Hepatocyte (in vitro differentiated cells): Measurements from ENCODE around the gene ATP1A4.

Experiments
- EZH2 ChIP-seq: fragments of 200-600 bp; sonication (generic); IDR thresholded peaks from 2 replicates; pipeline ENCODE4 v1.6.1; 2016; ENCODE audit warnings: antibody characterized with exemption, mild to moderate bottlenecking, borderline replicate concordance
- EZH2phosphoT487 ChIP-seq: fragments of 200-600 bp; sonication (generic); IDR thresholded peaks from one replicate; pipeline ENCODE4 v1.6.1; 2018; ENCODE audit warnings: antibody characterized with exemption, mild to moderate bottlenecking, low read depth, moderate library complexity; ENCODE audit not compliant: unreplicated experiment, severe bottlenecking
- TF ChIP-seq, protein P1 (sequence below): fragments of 200-600 bp; sonication (generic); IDR thresholded peaks from 2 replicates; pipeline ENCODE4 v1.5.1; 2016; ENCODE audit warnings: antibody characterized with exemption, mild to moderate bottlenecking; ENCODE audit not compliant: poor library complexity

DNA sequence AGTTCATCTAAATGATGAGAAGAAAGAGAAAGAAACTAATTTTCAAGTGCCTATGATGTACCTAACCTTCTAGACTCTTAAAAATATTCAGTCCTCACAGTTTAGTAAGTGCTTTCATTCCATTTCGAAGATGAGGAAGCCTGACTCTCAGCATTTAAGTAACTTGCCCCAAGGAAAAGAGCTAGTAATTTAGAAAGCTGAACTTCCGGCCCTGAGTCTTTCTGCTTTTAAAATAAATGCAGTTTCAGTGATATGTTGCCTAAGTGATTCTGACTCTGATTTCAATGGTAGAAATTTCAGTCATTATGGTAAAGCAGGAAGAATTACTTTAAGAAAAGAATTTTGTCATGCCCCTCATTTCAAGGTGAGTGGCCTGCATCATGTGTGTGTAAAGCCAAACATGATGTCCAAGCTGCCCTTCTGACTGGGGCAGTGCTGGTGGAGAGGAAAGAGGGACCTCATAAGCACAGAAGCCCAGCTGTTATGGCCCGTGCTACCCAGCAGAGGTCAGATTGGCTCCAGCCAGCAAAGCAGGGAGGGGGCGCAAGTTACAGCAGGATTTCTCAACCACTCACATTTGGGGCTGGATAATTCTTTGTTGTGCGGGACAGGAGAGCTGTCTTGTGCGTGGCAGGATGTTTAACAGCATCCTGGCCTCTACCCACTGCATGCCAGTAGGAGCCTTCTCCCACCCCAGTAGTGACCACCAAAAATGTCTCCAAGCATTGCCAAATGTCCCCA, 10.7 kb downstream of the ATP1A4 start:
- TF ChIP-seq EZH2 = no peak
- TF ChIP-seq, protein P1, sequence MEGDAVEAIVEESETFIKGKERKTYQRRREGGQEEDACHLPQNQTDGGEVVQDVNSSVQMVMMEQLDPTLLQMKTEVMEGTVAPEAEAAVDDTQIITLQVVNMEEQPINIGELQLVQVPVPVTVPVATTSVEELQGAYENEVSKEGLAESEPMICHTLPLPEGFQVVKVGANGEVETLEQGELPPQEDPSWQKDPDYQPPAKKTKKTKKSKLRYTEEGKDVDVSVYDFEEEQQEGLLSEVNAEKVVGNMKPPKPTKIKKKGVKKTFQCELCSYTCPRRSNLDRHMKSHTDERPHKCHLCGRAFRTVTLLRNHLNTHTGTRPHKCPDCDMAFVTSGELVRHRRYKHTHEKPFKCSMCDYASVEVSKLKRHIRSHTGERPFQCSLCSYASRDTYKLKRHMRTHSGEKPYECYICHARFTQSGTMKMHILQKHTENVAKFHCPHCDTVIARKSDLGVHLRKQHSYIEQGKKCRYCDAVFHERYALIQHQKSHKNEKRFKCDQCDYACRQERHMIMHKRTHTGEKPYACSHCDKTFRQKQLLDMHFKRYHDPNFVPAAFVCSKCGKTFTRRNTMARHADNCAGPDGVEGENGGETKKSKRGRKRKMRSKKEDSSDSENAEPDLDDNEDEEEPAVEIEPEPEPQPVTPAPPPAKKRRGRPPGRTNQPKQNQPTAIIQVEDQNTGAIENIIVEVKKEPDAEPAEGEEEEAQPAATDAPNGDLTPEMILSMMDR = peak; percentile 34
- no peak for TF ChIP-seq EZH2phosphoT487
